WI38 (cell line): ENCODE data around the gene PODXL.

Experiments used
- H3K4me3 ChIP-seq: 2 replicates; pipeline ENCODE4 v1.5.1; 2011; ENCODE audit warnings: low read depth, mild to moderate bottlenecking, control low read depth, low read length
- CTCF ChIP-seq: IDR thresholded peaks from 2 replicates; pipeline ENCODE4 v1.5.1; 2012; ENCODE audit warnings: low read depth, mild to moderate bottlenecking, control low read depth, low read length

PODXL gene

GRCh38 chr7:131556053-131556908 lies at the start of gene PODXL:
TSS of gene PODXL (minus strand) at chr7:131556628. CDS start at chr7:131556359, 269 bp downstream.
- TF ChIP-seq CTCF: no peak
- peak within 1 kb of the TSS; percentile 66 for H3K4me3 ChIP-seq

GRCh38 chr7:131605280-131605878 lies 49.0 kb upstream of the PODXL start:
- no peak overlapping the region for H3K4me3 ChIP-seq
- TF ChIP-seq CTCF: no peak

GRCh38 chr7:131604841-131605279 lies 48.4 kb upstream of the PODXL start:
- H3K4me3 ChIP-seq: no peak overlapping the region
- TF ChIP-seq CTCF: no peak

GRCh38 chr7:131603932-131604331 lies 47.5 kb upstream of the PODXL start:
- no peak for TF ChIP-seq CTCF
- H3K4me3 ChIP-seq: no peak overlapping the region

- H3K4me3 ChIP-seq: no peak overlapping the region
- TF ChIP-seq CTCF: no peak
Measured at GRCh38 chr7:131602994-131603372, 46.6 kb upstream of the PODXL start.

- H3K4me3 ChIP-seq: no peak overlapping the region
- TF ChIP-seq CTCF: no peak
Measured at GRCh38 chr7:131602304-131602993, 46.0 kb upstream of the PODXL start.
